GM12878 (cell line): Measurements from ENCODE around the gene APCDD1. TPM values are rescaled to one million over a fixed set of nuclear protein-coding genes. Genes with fewer than 3 reads are reported as not detected.

Source experiments
- ATAC-seq: fragments of 200-7000 bp; cut with Tn5 transposase; 3 replicates; pipeline ENCODE4 v1.9.1; 2020; ENCODE audit warnings: mild to moderate bottlenecking, moderate library complexity
- BruUV-seq: library from RNA; stranded (reverse); fragments of 400-500 nt; replicated peaks from 2 replicates; lab custom pipeline; 2021; lab: Mats Ljungman, UMichigan
- CTCF ChIA-PET: fragments of 300-600 bp; sonication (Branson Sonifier 250); formaldehyde crosslinking; extraction: SDS; loops from one replicate; lab custom pipeline; 2021; ENCODE audit warnings: inconsistent platforms; lab: Yijun Ruan, JAX
- POLR2A ChIA-PET: fragments of 350-600 bp; formaldehyde crosslinking; extraction: SDS; loops from one replicate; lab custom pipeline; 2021; ENCODE audit warnings: inconsistent platforms; lab: Charles Lee
- RAD21 ChIA-PET: fragments of 300-600 bp; sonication (Branson Sonifier 250); formaldehyde crosslinking; loops from one replicate; lab custom pipeline; 2023; ENCODE audit warnings: antibody characterized with exemption; ENCODE audit not compliant: unreplicated experiment; lab: Charles Lee
- SMC1A ChIA-PET: fragments of 300-600 bp; sonication (Branson Sonifier 250); formaldehyde crosslinking; loops from one replicate; lab custom pipeline; 2023; ENCODE audit not compliant: unreplicated experiment, uncharacterized antibody; lab: Charles Lee
- DNase-seq: peaks from one replicate; pipeline ENCODE4 v3.0.0-alpha.2; 2011; ENCODE audit warnings: low read depth, low spot score
- FAIRE-seq: peaks from 3 replicates; lab custom pipeline; 2011; peaks lifted over from hg19 to GRCh38; lab: Jason Lieb, UNC
- H2AFZ ChIP-seq: 2 replicates; pipeline ENCODE4 v1.6.0; 2011; ENCODE audit warnings: low read depth, low read length, control low read depth; ENCODE audit not compliant: control insufficient read depth
- H3K27ac ChIP-seq: 2 replicates; pipeline ENCODE4 v1.5.1; 2011; ENCODE audit warnings: control low read depth; ENCODE audit not compliant: control insufficient read depth, insufficient read depth
- H3K27me3 ChIP-seq, 2 experiments: replicated peaks in 1 of 2; 2 replicates each; pipeline versions ENCODE4 v1.6.0 to v1.6.1; 2011; ENCODE audit warnings: low read length in 1 of 2; ENCODE audit not compliant: control insufficient read depth in 2 of 2, insufficient read depth in 2 of 2
- H3K36me3 ChIP-seq, 2 experiments: 2 replicates each; pipeline ENCODE4 v1.5.1; 2011; ENCODE audit warnings: low read length in 1 of 2; ENCODE audit not compliant: control insufficient read depth in 2 of 2, insufficient read depth in 2 of 2
- H3K4me1 ChIP-seq: 2 replicates; pipeline ENCODE4 v1.6.1; 2011; ENCODE audit warnings: mild to moderate bottlenecking, low read length, moderate library complexity, mixed read lengths; ENCODE audit not compliant: control insufficient read depth, insufficient read depth
- H3K4me2 ChIP-seq: 2 replicates; pipeline ENCODE4 v1.6.0; 2011; ENCODE audit warnings: control low read depth; ENCODE audit not compliant: control insufficient read depth, insufficient read depth
- H3K4me3 ChIP-seq: fragments of 200-600 bp; sonication (generic); 2 replicates; pipeline ENCODE4 v1.5.1; 2016
- H3K79me2 ChIP-seq: 2 replicates; pipeline ENCODE4 v1.6.0; 2011; ENCODE audit warnings: low read length; ENCODE audit not compliant: control insufficient read depth, insufficient read depth
- H3K9ac ChIP-seq: 2 replicates; pipeline ENCODE4 v1.8.0; 2011; ENCODE audit warnings: low read length, control low read depth, mixed read lengths; ENCODE audit not compliant: control insufficient read depth, insufficient read depth
- H3K9me3 ChIP-seq: replicated peaks from 3 replicates; pipeline ENCODE4 v1.5.1; 2011; ENCODE audit warnings: mild to moderate bottlenecking, low read length; ENCODE audit not compliant: control insufficient read depth, insufficient read depth
- H4K20me1 ChIP-seq: 2 replicates; pipeline ENCODE4 v1.6.0; 2011; ENCODE audit not compliant: control insufficient read depth, insufficient read depth
- CBFB ChIP-seq: IDR thresholded peaks from 2 replicates; pipeline ENCODE4 v1.6.1; 2016; ENCODE audit warnings: antibody characterized with exemption, low read depth
- EZH2 ChIP-seq: IDR thresholded peaks from 2 replicates; pipeline ENCODE4 v1.6.1; 2012; ENCODE audit warnings: low read depth, mild to moderate bottlenecking, control low read depth, inconsistent platforms, low read length, borderline replicate concordance; ENCODE audit not compliant: control insufficient read depth
- FOXM1 ChIP-seq: IDR thresholded peaks from 2 replicates; pipeline ENCODE4 v1.6.1; 2012; ENCODE audit warnings: low read depth, mild to moderate bottlenecking, inconsistent platforms, low read length, moderate library complexity
- KAT2A ChIP-seq: conservative IDR thresholded peaks from 2 replicates; pipeline ENCODE4 v1.6.1; 2011; ENCODE audit warnings: low read depth, low read length; ENCODE audit not compliant: control insufficient read depth
- KDM1A ChIP-seq: fragments of 200-600 bp; sonication (generic); IDR thresholded peaks from 2 replicates; pipeline ENCODE4 v1.6.1; 2016; ENCODE audit warnings: borderline replicate concordance
- SPI1 ChIP-seq: IDR thresholded peaks from 2 replicates; pipeline ENCODE4 v1.6.1; 2011; ENCODE audit warnings: low read depth, mild to moderate bottlenecking, low read length, moderate library complexity, borderline replicate concordance; ENCODE audit not compliant: insufficient read depth
- TAF1 ChIP-seq: IDR thresholded peaks from 2 replicates; pipeline ENCODE4 v1.6.1; 2011; ENCODE audit warnings: mild to moderate bottlenecking, low read depth, low read length, borderline replicate concordance
- TCF12 ChIP-seq: IDR thresholded peaks from 2 replicates; pipeline ENCODE4 v1.6.1; 2011; ENCODE audit warnings: low read depth, mild to moderate bottlenecking, low read length
- WGBS: methylation state at CpG from one replicate; pipeline ENCODE4 v1.1.6; 2016; ENCODE audit warnings: low lambda C conversion rate; ENCODE audit not compliant: insufficient replicate concordance, insufficient coverage; ENCODE audit errors: missing lambda C conversion rate; 5-methylcytosine and 5-hydroxymethylcytosine counted together
- in situ Hi-C: fragments of 300-500 bp; cut with MboI; formaldehyde crosslinking; loops from 9 replicates; pipeline ENCODE4 v1.14.3; 2018; ENCODE audit warnings: mixed read lengths
- intact Hi-C: fragments of 100-400 bp; cut with micrococcal nuclease; formaldehyde crosslinking; loops from one replicate; pipeline ENCODE4 v1.14.2; 2022; ENCODE audit not compliant: unreplicated experiment
- polyA plus RNA-seq, 11 experiments: library from polyadenylated mRNA; depleted of rRNA in 4 of 11; unstranded in 6 of 11; stranded (reverse) in 5 of 11; fragments of >200 nt; fragmentation: Nextera tagmentation in 4 of 11; fragmentation: Illumina TruSeq in 1 of 11; extraction: Ambion mirVana in 4 of 11; extraction: Trizol in 1 of 11; gene quantifications; 1 replicate in 1 of 11; 2 replicates in 10 of 11; pipeline versions ENCODE4 v1.2.1 to v1.2.3, GENCODE V29; 2011 to 2016; ENCODE audit warnings: inconsistent platforms in 2 of 11, missing spikeins in 2 of 11, low read depth in 1 of 11
- total RNA-seq, 4 experiments: library from RNA; depleted of rRNA in 3 of 4; stranded (reverse); fragments of >200 nt in 3 of 4; fragmentation: Illumina TruSeq in 1 of 4; extraction: Trizol in 1 of 4; gene quantifications; 2 replicates each; pipeline versions ENCODE4 v1.2.1 to v1.2.3, GENCODE V29; 2013 to 2021
- TF ChIP-seq, protein P1 (sequence below): IDR thresholded peaks from 2 replicates; pipeline ENCODE4 v1.6.1; 2011; ENCODE audit warnings: mild to moderate bottlenecking, low read depth, low read length, moderate library complexity; ENCODE audit not compliant: insufficient replicate concordance

APCDD1 gene
- total and polyA plus RNA-seq, 10 of the 15 experiments (the other 5 are each of a cell fraction or from before 2014, with no cell fraction given), result not detected

DNA sequence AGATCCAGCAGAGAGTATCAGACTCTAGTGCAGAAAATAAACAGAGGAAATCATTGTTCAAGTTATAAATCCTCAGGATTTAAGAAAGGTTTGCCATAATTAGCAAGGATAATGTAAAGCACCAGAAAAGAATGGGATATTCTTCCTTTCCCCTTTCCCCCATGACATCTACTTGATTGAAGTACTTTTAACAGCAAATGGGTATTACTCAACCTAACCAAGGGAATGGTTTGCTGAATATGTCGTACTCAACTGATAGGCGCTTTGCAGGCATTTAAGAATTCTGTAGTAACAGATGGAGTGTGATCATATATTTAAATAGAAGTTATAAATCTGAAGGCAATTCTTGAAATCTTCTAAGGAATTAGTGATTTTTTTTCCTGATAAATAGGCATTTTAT is 2.7 kb downstream of the APCDD1 start:
- 88% methylated on average over 2 of the region's 2 CpGs for WGBS
- Histone ChIP-seq H3K9me3 (no peaks in the 10 kb centered on the region), H3K36me3 (no peaks in the 10 kb centered on the region), H3K4me2 (no peak overlapping the region), H3K4me3 (no peak overlapping the region), H4K20me1 (no peaks in the 10 kb centered on the region), H3K79me2 (no peaks in the 10 kb centered on the region), H3K27me3 (peaks cover 8 to 19% of the 10 kb centered on the region in 2 experiments), H3K9ac (no peak overlapping the region), H2AFZ (no peak overlapping the region)
- ATAC-seq (no peak), DNase-seq (no peak), FAIRE-seq (no peak)
- SMC1A ChIA-PET, result interaction anchor here (1.3 kb wide), 1 partner anchor 12 kb away, joined by 5 read pairs; no protein-coding TSS in a partner anchor
- CTCF ChIA-PET, result interaction anchor here (0.6 kb wide), 1 partner anchor 86 kb away, joined by 3 read pairs; no protein-coding TSS in a partner anchor
- intact Hi-C loops (no loop called here), in situ Hi-C loops (no loop called here)
- RAD21 ChIA-PET, result no interaction called here
- TF ChIP-seq EZH2 (no peak), KAT2A (no peak), KDM1A (no peak), CBFB (no peak), TCF12 (no peak), TAF1 (no peak), SPI1 (no peak), FOXM1 (no peak)
- TF ChIP-seq, protein P1, sequence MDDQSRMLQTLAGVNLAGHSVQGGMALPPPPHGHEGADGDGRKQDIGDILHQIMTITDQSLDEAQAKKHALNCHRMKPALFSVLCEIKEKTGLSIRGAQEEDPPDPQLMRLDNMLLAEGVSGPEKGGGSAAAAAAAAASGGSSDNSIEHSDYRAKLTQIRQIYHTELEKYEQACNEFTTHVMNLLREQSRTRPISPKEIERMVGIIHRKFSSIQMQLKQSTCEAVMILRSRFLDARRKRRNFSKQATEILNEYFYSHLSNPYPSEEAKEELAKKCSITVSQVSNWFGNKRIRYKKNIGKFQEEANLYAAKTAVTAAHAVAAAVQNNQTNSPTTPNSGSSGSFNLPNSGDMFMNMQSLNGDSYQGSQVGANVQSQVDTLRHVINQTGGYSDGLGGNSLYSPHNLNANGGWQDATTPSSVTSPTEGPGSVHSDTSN, result no peak
- TF ChIP-seq, all 136 proteins: peak for 0
- POLR2A ChIA-PET, result no interaction called here
- Histone ChIP-seq H3K4me1 (no peaks in the 10 kb centered on the region), H3K27ac (no peak overlapping the region)
- BruUV-seq, result no TSS peak
